Globus pallidus (tissue), 1 donor: ENCODE measurements around the gene TERT.

ENCODE experiments used
- DNase-seq: peaks from one replicate; pipeline ENCODE4 v3.0.0-alpha.2; 2015; ENCODE audit warnings: low spot score

Gene TERT

DNA sequence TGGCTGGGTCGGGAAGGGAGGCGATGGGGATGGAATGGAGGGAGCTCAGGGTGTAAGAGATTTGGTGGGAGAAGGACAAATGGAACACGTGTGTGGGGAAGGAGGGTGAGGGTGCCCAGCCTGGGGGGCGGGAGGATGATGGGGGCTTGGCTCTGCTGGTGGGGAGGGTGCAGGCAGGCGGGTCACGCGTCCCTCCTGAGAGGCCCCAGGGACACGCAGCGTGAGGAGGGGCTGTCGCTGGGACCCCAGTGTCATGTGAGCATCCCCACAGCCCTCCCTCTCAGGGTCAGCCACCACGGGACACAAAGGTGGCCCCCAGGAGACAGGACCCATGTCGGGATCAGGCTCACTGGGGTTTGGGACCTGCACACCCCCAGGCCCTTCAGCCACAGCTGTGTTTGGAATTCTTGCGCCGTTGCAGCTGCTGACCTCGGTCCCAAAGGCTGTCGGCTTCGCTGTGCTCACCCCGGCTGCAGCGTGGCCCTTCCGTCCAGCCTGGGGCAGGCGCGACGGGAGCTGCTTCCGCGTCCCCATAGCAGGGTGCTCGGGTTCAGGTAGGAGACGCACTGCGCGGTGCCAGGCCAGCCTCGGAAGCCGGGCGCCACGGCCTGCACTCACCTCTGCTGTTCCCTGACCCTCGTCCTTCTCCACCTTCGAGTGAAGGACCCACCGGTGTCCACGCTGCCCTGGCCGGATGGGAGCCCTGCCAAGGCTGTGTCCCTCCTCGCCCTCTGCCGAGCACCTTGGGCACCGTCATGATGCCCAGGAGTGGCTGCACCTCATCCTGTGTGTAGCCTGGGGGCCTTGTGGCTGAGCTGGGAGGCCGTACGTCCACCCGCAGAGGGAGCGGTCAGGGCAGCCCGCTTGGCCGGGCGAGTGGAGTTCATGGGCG is 88.1 kb downstream of the TERT start:
- DNase-seq, result no peak

GRCh38 chr5:1205255-1206180 is 89.3 kb downstream of the TERT start:
- DNase-seq, result no peak

GRCh38 chr5:1204693-1205242 is 90.1 kb downstream of the TERT start:
- DNase-seq, result no peak

GRCh38 chr5:1203968-1204692 is 90.7 kb downstream of the TERT start:
- no peak for DNase-seq

GRCh38 chr5:1203311-1203967 is 91.4 kb downstream of the TERT start:
- DNase-seq, result no peak
